K562 (cell line): ENCODE results near the gene HMOX2. TPM values are rescaled to one million over a fixed set of nuclear protein-coding genes. Genes with fewer than 3 reads are reported as not detected.

Experiments
- BCL6 ChIP-seq: fragments of 250-450 bp; sonication (Bioruptor Pico); IDR thresholded peaks from 2 replicates; pipeline ENCODE4 v1.4.0; 2020
- EWSR1 ChIP-seq: fragments of 450-650 bp; IDR thresholded peaks from 2 replicates; pipeline ENCODE4 v1.6.1; 2018; ENCODE audit warnings: borderline replicate concordance, mild to moderate bottlenecking, low read depth, moderate library complexity; ENCODE audit not compliant: partially characterized antibody
- HOMEZ ChIP-seq: fragments of 250-450 bp; sonication (Bioruptor Pico); IDR thresholded peaks from 2 replicates; pipeline ENCODE4 v1.4.0; 2020; ENCODE audit warnings: mild to moderate bottlenecking, moderate library complexity
- SMAD3 ChIP-seq: fragments of 450-650 bp; formaldehyde crosslinking; conservative IDR thresholded peaks from 2 replicates; pipeline ENCODE4 v1.4.0; 2020; ENCODE audit warnings: mild to moderate bottlenecking
- TSHZ1 ChIP-seq: fragments of 250-450 bp; sonication (Bioruptor Pico); IDR thresholded peaks from 2 replicates; pipeline ENCODE4 v1.4.0; 2020; ENCODE audit warnings: mild to moderate bottlenecking, moderate library complexity
- U2AF2 ChIP-seq: fragments of 200-400 bp; formaldehyde crosslinking; optimal IDR thresholded peaks from 2 replicates; pipeline ENCODE3; 2017; ENCODE audit warnings: low read depth, mild to moderate bottlenecking, low read length
- ZNF830 ChIP-seq: fragments of 250-450 bp; sonication (Bioruptor Pico); IDR thresholded peaks from 2 replicates; pipeline ENCODE4 v1.5.0; 2021; ENCODE audit warnings: mild to moderate bottlenecking
- polyA plus RNA-seq, 8 experiments: library from polyadenylated mRNA; depleted of rRNA in 4 of 8; stranded (reverse) in 5 of 8; unstranded in 3 of 8; fragments of >200 nt; fragmentation: Nextera tagmentation in 2 of 8; fragmentation: Illumina TruSeq in 1 of 8; extraction: Ambion mirVana in 2 of 8; extraction: Trizol in 1 of 8; gene quantifications; 2 replicates each; pipeline versions ENCODE4 v1.2.1 to v1.2.3, GENCODE V29; 2011 to 2014; ENCODE audit warnings: inconsistent platforms in 1 of 8, missing spikeins in 1 of 8
- total RNA-seq, 7 experiments: library from RNA; depleted of rRNA in 6 of 7; stranded (reverse); fragments of >200 nt in 6 of 7; fragmentation: Illumina TruSeq in 2 of 7; extraction: Trizol in 2 of 7; gene quantifications; 2 replicates each; pipeline versions ENCODE4 v1.2.1 to v1.2.3, GENCODE V29; 2011 to 2021; ENCODE audit warnings: low replicate concordance in 1 of 7
- TF ChIP-seq, protein P1 (sequence below): sonication (generic); formaldehyde crosslinking; IDR thresholded peaks from 2 replicates; pipeline ENCODE4 v1.8.0; 2022; ENCODE audit warnings: mild to moderate bottlenecking, missing genetic modification reagents
- TF ChIP-seq, protein P2 (sequence below): fragments of 450-650 bp; IDR thresholded peaks from 2 replicates; pipeline ENCODE4 v1.6.1; 2016; ENCODE audit warnings: mild to moderate bottlenecking
- TF ChIP-seq, protein P3 (sequence below): IDR thresholded peaks from 2 replicates; pipeline ENCODE4 v1.6.1; 2016; ENCODE audit warnings: missing genetic modification characterization, missing compliant biosample characterization
- TF ChIP-seq, protein P4 (sequence below): fragments of 450-650 bp; IDR thresholded peaks from 2 replicates; pipeline ENCODE4 v1.6.1; 2016; ENCODE audit warnings: missing biosample characterization, missing genetic modification characterization

The HMOX2 gene
- total and polyA plus RNA-seq, 9 of the 15 experiments (the other 6 are each of a cell fraction or from before 2014, with no cell fraction given): 26.8 to 87.4 (median 57.4) TPM

DNA sequence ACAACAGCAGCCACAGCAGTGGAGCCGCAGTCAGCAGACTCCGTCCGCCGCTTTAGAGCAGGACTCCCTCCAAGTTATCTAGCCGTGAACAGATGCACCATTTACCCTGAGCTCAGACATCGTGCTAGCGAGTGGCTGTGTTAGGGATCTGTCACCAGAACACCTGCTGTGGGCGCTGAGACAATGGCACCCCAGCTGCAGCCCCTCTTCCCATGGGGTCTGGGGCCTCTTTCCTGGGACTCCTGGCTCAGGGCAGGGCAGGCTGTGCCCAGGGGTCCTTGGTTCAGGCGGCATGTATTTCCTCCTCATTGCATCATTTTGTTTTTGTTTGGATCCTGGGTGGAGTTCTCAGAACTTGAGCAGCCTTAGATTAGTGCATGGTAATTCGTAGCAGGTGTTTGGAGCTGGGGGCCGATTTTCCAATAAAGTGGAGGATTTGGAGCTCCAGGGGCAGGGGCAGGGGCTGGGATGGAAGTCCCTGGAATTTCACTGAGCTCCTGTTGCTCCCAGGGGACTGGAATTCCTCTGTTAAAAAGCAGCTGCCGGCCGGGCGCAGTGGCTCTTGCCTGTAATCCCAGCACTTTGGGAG lies 25.2 kb upstream of the HMOX2 start (continued):
- TF ChIP-seq EWSR1 (no peak), BCL6 (CRISPR knock-in tag) (peak; percentile 74; the same call in 1 of the 2 replicates), HOMEZ (peak; percentile 90), U2AF2 (no peak), ZNF830 (peak; percentile 23; the same call in 1 of the 2 replicates), TSHZ1 (CRISPR knock-in tag) (peak; percentile 79), SMAD3 (peak; percentile 89)
- TF ChIP-seq, protein P1, sequence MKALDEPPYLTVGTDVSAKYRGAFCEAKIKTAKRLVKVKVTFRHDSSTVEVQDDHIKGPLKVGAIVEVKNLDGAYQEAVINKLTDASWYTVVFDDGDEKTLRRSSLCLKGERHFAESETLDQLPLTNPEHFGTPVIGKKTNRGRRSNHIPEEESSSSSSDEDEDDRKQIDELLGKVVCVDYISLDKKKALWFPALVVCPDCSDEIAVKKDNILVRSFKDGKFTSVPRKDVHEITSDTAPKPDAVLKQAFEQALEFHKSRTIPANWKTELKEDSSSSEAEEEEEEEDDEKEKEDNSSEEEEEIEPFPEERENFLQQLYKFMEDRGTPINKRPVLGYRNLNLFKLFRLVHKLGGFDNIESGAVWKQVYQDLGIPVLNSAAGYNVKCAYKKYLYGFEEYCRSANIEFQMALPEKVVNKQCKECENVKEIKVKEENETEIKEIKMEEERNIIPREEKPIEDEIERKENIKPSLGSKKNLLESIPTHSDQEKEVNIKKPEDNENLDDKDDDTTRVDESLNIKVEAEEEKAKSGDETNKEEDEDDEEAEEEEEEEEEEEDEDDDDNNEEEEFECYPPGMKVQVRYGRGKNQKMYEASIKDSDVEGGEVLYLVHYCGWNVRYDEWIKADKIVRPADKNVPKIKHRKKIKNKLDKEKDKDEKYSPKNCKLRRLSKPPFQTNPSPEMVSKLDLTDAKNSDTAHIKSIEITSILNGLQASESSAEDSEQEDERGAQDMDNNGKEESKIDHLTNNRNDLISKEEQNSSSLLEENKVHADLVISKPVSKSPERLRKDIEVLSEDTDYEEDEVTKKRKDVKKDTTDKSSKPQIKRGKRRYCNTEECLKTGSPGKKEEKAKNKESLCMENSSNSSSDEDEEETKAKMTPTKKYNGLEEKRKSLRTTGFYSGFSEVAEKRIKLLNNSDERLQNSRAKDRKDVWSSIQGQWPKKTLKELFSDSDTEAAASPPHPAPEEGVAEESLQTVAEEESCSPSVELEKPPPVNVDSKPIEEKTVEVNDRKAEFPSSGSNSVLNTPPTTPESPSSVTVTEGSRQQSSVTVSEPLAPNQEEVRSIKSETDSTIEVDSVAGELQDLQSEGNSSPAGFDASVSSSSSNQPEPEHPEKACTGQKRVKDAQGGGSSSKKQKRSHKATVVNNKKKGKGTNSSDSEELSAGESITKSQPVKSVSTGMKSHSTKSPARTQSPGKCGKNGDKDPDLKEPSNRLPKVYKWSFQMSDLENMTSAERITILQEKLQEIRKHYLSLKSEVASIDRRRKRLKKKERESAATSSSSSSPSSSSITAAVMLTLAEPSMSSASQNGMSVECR: no peak
- TF ChIP-seq, protein P2, sequence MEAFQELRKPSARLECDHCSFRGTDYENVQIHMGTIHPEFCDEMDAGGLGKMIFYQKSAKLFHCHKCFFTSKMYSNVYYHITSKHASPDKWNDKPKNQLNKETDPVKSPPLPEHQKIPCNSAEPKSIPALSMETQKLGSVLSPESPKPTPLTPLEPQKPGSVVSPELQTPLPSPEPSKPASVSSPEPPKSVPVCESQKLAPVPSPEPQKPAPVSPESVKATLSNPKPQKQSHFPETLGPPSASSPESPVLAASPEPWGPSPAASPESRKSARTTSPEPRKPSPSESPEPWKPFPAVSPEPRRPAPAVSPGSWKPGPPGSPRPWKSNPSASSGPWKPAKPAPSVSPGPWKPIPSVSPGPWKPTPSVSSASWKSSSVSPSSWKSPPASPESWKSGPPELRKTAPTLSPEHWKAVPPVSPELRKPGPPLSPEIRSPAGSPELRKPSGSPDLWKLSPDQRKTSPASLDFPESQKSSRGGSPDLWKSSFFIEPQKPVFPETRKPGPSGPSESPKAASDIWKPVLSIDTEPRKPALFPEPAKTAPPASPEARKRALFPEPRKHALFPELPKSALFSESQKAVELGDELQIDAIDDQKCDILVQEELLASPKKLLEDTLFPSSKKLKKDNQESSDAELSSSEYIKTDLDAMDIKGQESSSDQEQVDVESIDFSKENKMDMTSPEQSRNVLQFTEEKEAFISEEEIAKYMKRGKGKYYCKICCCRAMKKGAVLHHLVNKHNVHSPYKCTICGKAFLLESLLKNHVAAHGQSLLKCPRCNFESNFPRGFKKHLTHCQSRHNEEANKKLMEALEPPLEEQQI: no peak
- TF ChIP-seq, protein P3, sequence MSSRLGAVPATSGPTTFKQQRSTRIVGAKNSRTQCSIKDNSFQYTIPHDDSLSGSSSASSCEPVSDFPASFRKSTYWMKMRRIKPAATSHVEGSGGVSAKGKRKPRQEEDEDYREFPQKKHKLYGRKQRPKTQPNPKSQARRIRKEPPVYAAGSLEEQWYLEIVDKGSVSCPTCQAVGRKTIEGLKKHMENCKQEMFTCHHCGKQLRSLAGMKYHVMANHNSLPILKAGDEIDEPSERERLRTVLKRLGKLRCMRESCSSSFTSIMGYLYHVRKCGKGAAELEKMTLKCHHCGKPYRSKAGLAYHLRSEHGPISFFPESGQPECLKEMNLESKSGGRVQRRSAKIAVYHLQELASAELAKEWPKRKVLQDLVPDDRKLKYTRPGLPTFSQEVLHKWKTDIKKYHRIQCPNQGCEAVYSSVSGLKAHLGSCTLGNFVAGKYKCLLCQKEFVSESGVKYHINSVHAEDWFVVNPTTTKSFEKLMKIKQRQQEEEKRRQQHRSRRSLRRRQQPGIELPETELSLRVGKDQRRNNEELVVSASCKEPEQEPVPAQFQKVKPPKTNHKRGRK (tag): no peak
- TF ChIP-seq, protein P4, sequence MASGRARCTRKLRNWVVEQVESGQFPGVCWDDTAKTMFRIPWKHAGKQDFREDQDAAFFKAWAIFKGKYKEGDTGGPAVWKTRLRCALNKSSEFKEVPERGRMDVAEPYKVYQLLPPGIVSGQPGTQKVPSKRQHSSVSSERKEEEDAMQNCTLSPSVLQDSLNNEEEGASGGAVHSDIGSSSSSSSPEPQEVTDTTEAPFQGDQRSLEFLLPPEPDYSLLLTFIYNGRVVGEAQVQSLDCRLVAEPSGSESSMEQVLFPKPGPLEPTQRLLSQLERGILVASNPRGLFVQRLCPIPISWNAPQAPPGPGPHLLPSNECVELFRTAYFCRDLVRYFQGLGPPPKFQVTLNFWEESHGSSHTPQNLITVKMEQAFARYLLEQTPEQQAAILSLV (tag): peak; percentile 85
